Left renal cortex interstitium (tissue), 4 donors: ENCODE measurements around the gene ANKFY1. TPM values are rescaled to one million over a fixed set of nuclear protein-coding genes. Genes with fewer than 3 reads are reported as not detected.

ENCODE experiments used
- DNase-seq, 4 donors: peaks; one replicate each; pipeline ENCODE4 v3.0.0-alpha.2; 2013; ENCODE audit warnings: low read depth in 4 of 4, low spot score in 2 of 4, missing footprints in 1 of 4
- polyA plus RNA-seq, 4 donors: library from polyadenylated mRNA; unstranded; fragments of 120-200 nt; gene quantifications; one replicate each; pipeline ENCODE4 v1.2.1, GENCODE V29; 2013; ENCODE audit not compliant: insufficient read length in 4 of 4

Gene ANKFY1
- polyA plus RNA-seq: 10 to 100 TPM; 40.3 to 55.4 (median 49.3) TPM

- peak; percentile 87 to 96 (median 90) for DNase-seq
Measured at GRCh38 chr17:4263282-4264215, at the start of gene ANKFY1. Gene ANKFY1 (minus strand): TSS chr17:4263979. CDS start chr17:4263941, 38 bp downstream.

- no peak for DNase-seq
Measured at GRCh38 chr17:4310354-4311060, 46.7 kb upstream of the ANKFY1 start.

- DNase-seq: no peak
Measured at GRCh38 chr17:4309897-4310296, 46.1 kb upstream of the ANKFY1 start.

- no peak for DNase-seq
Measured at GRCh38 chr17:4307179-4307930, 43.6 kb upstream of the ANKFY1 start.

GRCh38 chr17:4305224-4305623 lies 41.4 kb upstream of the ANKFY1 start:
- no peak for DNase-seq

- no peak for DNase-seq
Measured at GRCh38 chr17:4304417-4305027, 40.7 kb upstream of the ANKFY1 start.

GRCh38 chr17:4301066-4301465 lies 37.3 kb upstream of the ANKFY1 start:
- DNase-seq: no peak

GRCh38 chr17:4297351-4297750 lies 33.6 kb upstream of the ANKFY1 start:
- DNase-seq: no peak

GRCh38 chr17:4295686-4296085 lies 31.9 kb upstream of the ANKFY1 start:
- no peak for DNase-seq

GRCh38 chr17:4293572-4293971 lies 29.8 kb upstream of the ANKFY1 start:
- no peak for DNase-seq

GRCh38 chr17:4287710-4288109 lies 23.9 kb upstream of the ANKFY1 start:
- no peak for DNase-seq

- no peak for DNase-seq
Measured at GRCh38 chr17:4276514-4276913, 12.7 kb upstream of the ANKFY1 start.

- DNase-seq: no peak
Measured at GRCh38 chr17:4272972-4273368, 9.2 kb upstream of the ANKFY1 start.

- DNase-seq: no peak
Measured at GRCh38 chr17:4272213-4272971, 8.6 kb upstream of the ANKFY1 start.

GRCh38 chr17:4270736-4271135 lies 7.0 kb upstream of the ANKFY1 start:
- no peak for DNase-seq

- DNase-seq: no peak
Measured at GRCh38 chr17:4269915-4270314, 6.1 kb upstream of the ANKFY1 start.

- DNase-seq: no peak
Measured at GRCh38 chr17:4267402-4267801, 3.6 kb upstream of the ANKFY1 start.

GRCh38 chr17:4266550-4266949 lies 2.8 kb upstream of the ANKFY1 start:
- DNase-seq: no peak

- no peak for DNase-seq
Measured at GRCh38 chr17:4262703-4263102, 1.1 kb downstream of the ANKFY1 start.

- DNase-seq: no peak
Measured at GRCh38 chr17:4261452-4261851, 2.3 kb downstream of the ANKFY1 start.
